GM12878 (cell line): ENCODE measurements around the gene PKDREJ. TPM values are rescaled to one million over a fixed set of nuclear protein-coding genes. Genes with fewer than 3 reads are reported as not detected.

Source experiments
- ATF7 ChIP-seq: fragments of 450-650 bp; IDR thresholded peaks from 2 replicates; pipeline ENCODE4 v1.6.1; 2016; ENCODE audit warnings: low read depth, mild to moderate bottlenecking
- BCL3 ChIP-seq: IDR thresholded peaks from 2 replicates; pipeline ENCODE4 v1.6.1; 2011; ENCODE audit warnings: borderline replicate concordance, low read depth, mild to moderate bottlenecking, moderate library complexity, low read length; ENCODE audit not compliant: insufficient read depth, poor library complexity, severe bottlenecking
- BMI1 ChIP-seq: fragments of 450-650 bp; IDR thresholded peaks from 2 replicates; pipeline ENCODE4 v1.6.1; 2016; ENCODE audit warnings: mild to moderate bottlenecking, moderate library complexity, borderline replicate concordance
- CBFB ChIP-seq: IDR thresholded peaks from 2 replicates; pipeline ENCODE4 v1.6.1; 2016; ENCODE audit warnings: antibody characterized with exemption, low read depth
- EP300 ChIP-seq, 2 experiments: fragments of 150-350 bp in 1 of 2; IDR thresholded peaks; 2 replicates each; pipeline ENCODE4 v1.6.1; 2011 to 2012; ENCODE audit warnings: low read depth in 2 of 2, low read length in 2 of 2, borderline replicate concordance in 1 of 2, improper control_type of control experiment in 1 of 2, inconsistent platforms in 1 of 2; ENCODE audit not compliant: control insufficient read depth in 1 of 2
- MTA2 ChIP-seq: fragments of 450-650 bp; IDR thresholded peaks from 2 replicates; pipeline ENCODE4 v1.6.1; 2016; ENCODE audit warnings: low read depth, mild to moderate bottlenecking, moderate library complexity
- NBN ChIP-seq: fragments of 450-650 bp; IDR thresholded peaks from 2 replicates; pipeline ENCODE4 v1.6.1; 2016
- NKRF ChIP-seq: fragments of 450-650 bp; conservative IDR thresholded peaks from 2 replicates; pipeline ENCODE4 v1.6.1; 2017; ENCODE audit warnings: mild to moderate bottlenecking, moderate library complexity
- NR2F1 ChIP-seq: fragments of 450-650 bp; conservative IDR thresholded peaks from 2 replicates; pipeline ENCODE4 v1.6.1; 2017; ENCODE audit warnings: mild to moderate bottlenecking
- PML ChIP-seq: IDR thresholded peaks from 2 replicates; pipeline ENCODE4 v1.6.1; 2012; ENCODE audit warnings: low read length, inconsistent platforms
- REST ChIP-seq: IDR thresholded peaks from 2 replicates; pipeline ENCODE4 v1.6.1; 2012; ENCODE audit warnings: mild to moderate bottlenecking, low read depth, low read length
- SP1 ChIP-seq: IDR thresholded peaks from one replicate; pipeline ENCODE4 v1.6.1; 2011; ENCODE audit warnings: low read depth, low read length
- SREBF1 ChIP-seq: IDR thresholded peaks from 2 replicates; pipeline ENCODE4 v1.6.1; 2012; ENCODE audit warnings: mild to moderate bottlenecking, low read length
- SREBF2 ChIP-seq: IDR thresholded peaks from 2 replicates; pipeline ENCODE4 v1.6.1; 2012; ENCODE audit warnings: mild to moderate bottlenecking, low read length
- STAT1 ChIP-seq: fragments of 450-650 bp; conservative IDR thresholded peaks from 2 replicates; pipeline ENCODE4 v1.6.1; 2014; ENCODE audit warnings: antibody characterized with exemption, mild to moderate bottlenecking
- TARDBP ChIP-seq: IDR thresholded peaks from 2 replicates; pipeline ENCODE4 v1.6.1; 2016; ENCODE audit warnings: borderline replicate concordance
- ZNF217 ChIP-seq: fragments of 450-650 bp; IDR thresholded peaks from 2 replicates; pipeline ENCODE4 v1.6.1; 2017; ENCODE audit warnings: antibody characterized with exemption, mild to moderate bottlenecking
- ZNF384 ChIP-seq: IDR thresholded peaks from 2 replicates; pipeline ENCODE4 v1.6.1; 2012; ENCODE audit warnings: low read depth, mild to moderate bottlenecking, low read length, improper control_type of control experiment, borderline replicate concordance
- ZNF592 ChIP-seq: fragments of 450-650 bp; IDR thresholded peaks from 2 replicates; pipeline ENCODE4 v1.6.1; 2017; ENCODE audit warnings: mild to moderate bottlenecking, moderate library complexity
- polyA plus RNA-seq, 11 experiments: library from polyadenylated mRNA; depleted of rRNA in 4 of 11; unstranded in 6 of 11; stranded (reverse) in 5 of 11; fragments of >200 nt; fragmentation: Nextera tagmentation in 4 of 11; fragmentation: Illumina TruSeq in 1 of 11; extraction: Ambion mirVana in 4 of 11; extraction: Trizol in 1 of 11; gene quantifications; 1 replicate in 1 of 11; 2 replicates in 10 of 11; pipeline versions ENCODE4 v1.2.1 to v1.2.3, GENCODE V29; 2011 to 2016; ENCODE audit warnings: inconsistent platforms in 2 of 11, missing spikeins in 2 of 11, low read depth in 1 of 11
- total RNA-seq, 4 experiments: library from RNA; depleted of rRNA in 3 of 4; stranded (reverse); fragments of >200 nt in 3 of 4; fragmentation: Illumina TruSeq in 1 of 4; extraction: Trizol in 1 of 4; gene quantifications; 2 replicates each; pipeline versions ENCODE4 v1.2.1 to v1.2.3, GENCODE V29; 2013 to 2021

The PKDREJ gene
- total and polyA plus RNA-seq, 10 of the 15 experiments (the other 5 are each of a cell fraction or from before 2014, with no cell fraction given), result 0.02 to 0.03 TPM; not detected in 8

GRCh38 chr22:46287873-46288751 lies 25.0 kb upstream of the PKDREJ start (continued):
- TF ChIP-seq NBN, result peak; percentile 59
- peak; percentile 59 for TF ChIP-seq MTA2
- peak; percentile 90 for TF ChIP-seq ATF7
- no peak for TF ChIP-seq TARDBP
- 0 out of 2 replicates have a peak, but pooled peaks have one; percentile 17 for TF ChIP-seq REST
- TF ChIP-seq NR2F1, result peak; percentile 70; the same call in 1 of the 2 replicates
- TF ChIP-seq ZNF384, result no peak
- TF ChIP-seq SREBF2, result no peak
- no peak for TF ChIP-seq SREBF1
- TF ChIP-seq PML, result peak; percentile 66; the same call in 1 of the 2 replicates
- TF ChIP-seq SP1, result peak; percentile 65
- TF ChIP-seq EP300 (IDR thresholded peaks at IDR 0.05; ENCODE audit: borderline replicate concordance in 1 of 2, control insufficient read depth in 1 of 2, low read depth in 2 of 2, low read length in 2 of 2), result peak in 1 of 2 experiments; percentile 43; a peak in 1 of 4 replicates
- no peak for TF ChIP-seq BMI1
- TF ChIP-seq NKRF, result peak; percentile 46; the same call in 1 of the 2 replicates
- no peak for TF ChIP-seq ZNF592
- no peak for TF ChIP-seq ZNF217
- TF ChIP-seq STAT1, result no peak
- TF ChIP-seq CBFB, result peak; percentile 92
- TF ChIP-seq BCL3, result no peak
